GM15510 (cell line): ENCODE data around the gene UBE2J2.
A peak's percentile ranks its signal among the peaks of the same experiment; 100 is the strongest.

Experiments used
- POLR2A ChIP-seq: IDR thresholded peaks from 3 replicates; pipeline ENCODE4 v1.6.1; 2011; ENCODE audit warnings: borderline replicate concordance; ENCODE audit not compliant: insufficient read length; ENCODE audit errors: extremely low read depth

Gene UBE2J2

GRCh38 chr1:1264026-1264425 lies 9.6 kb downstream of the UBE2J2 start:
- TF ChIP-seq POLR2A: no peak

- no peak for TF ChIP-seq POLR2A
Observed at GRCh38 chr1:1262758-1263157, 10.9 kb downstream of the UBE2J2 start.

DNA sequence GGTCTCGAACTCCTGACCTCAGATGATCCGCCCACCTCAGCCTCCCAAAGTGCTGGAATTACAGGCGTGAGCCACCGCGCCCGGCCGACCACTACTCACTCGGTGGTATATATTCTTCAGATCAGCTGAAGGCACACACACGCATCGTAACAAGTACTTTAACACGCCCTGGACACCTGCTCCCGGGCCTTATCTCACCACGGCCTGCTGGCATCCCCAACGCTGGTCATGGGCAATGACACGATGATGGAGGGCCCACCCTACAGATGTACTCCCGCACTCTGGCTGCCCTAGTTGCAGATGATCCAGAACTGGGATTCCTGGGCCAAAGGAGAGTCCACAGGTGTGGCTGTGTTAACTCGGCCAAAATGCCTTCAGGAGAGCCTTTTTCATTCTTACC lies 11.6 kb downstream of the UBE2J2 start:
- TF ChIP-seq POLR2A: no peak

DNA sequence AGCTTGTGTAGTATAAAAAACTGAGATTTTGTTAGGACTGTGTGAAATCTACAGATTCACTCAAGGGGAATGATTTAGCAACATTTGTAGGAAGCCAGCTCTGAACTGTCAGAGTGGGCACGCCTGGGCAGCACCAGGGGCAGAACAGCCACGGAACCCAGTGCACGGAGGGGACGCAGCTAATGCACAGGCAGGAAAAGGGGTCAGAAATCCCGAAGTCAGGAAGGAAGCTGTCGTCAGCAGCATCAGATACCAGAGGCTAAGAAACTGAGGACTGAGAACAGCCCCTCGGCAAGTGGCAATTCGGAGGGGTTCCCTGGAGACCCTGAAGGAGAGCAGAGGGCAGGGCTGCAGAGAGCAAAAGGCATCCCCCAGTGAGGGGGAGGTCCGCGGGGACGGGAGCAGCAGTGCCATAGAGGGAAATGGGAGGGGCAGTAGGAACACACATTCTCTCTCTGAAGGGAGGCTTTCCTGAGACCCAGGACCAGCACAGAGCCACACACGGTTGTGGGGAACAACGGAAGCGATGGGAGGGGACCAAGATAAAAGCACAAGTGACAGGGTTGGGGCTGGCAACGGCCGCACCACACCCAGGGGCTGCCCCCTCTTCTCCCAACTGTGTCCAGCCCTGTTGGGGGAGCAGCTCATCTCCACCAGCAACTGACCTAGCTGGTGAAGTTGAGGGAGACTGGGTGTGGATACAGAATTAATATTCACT lies 12.7 kb downstream of the UBE2J2 start:
- no peak for TF ChIP-seq POLR2A

DNA sequence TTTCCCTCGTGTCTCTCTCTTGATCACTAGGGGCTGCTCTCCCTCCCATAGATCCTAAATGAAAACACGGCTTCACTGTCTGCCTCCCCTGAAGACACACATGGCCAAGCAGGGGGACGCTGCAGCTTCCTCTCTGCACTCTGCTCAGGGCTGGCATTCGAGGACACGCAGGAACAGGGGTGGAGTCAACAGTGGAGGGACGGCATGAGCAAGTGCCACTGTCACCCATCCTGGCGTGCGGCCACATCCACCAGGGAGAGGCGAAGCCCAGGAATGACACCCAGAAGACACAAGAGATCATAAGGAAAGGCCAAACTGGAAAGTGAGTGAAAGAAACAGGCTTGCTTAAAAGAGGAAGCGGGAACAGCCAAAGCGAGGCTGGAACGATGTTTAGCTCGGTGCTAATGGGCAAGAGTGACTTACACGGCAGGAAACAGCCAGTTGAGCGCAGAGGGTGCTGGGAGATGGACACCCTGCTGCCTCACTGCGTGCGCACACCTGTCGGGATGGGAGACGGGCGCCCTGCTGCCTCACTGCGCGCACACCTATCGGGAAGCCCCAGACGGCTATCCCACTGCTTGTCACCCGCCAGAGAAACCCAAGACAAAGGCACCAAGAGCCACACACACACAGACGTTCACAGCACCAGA lies 13.6 kb downstream of the UBE2J2 start:
- TF ChIP-seq POLR2A: no peak

DNA sequence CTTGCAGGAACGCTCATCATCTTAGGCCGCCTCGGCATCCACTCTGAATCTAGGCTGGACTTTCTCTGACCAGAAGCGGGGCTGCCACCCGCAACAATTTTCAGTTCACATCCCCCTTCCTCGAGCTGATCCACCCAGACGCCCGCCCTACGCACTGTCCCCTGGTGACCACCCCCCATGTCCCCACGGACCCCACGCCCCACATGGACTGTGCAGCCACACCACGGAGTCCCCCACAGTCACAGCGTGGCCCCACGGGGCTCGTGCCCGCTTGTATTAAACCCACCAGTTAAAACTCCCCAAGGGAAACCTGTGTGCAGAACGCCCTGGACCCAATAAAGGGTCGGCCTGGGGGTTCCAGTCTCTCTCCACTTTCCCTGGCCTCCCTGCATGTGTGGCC lies 14.1 kb downstream of the UBE2J2 start:
- no peak for TF ChIP-seq POLR2A

- no peak for TF ChIP-seq POLR2A
Observed at GRCh38 chr1:1259119-1259488, 14.6 kb downstream of the UBE2J2 start.

- TF ChIP-seq POLR2A: no peak
Observed at GRCh38 chr1:1256956-1257871, 16.4 kb downstream of the UBE2J2 start.

GRCh38 chr1:1255611-1256010 lies 18.0 kb downstream of the UBE2J2 start:
- TF ChIP-seq POLR2A: no peak

GRCh38 chr1:1255078-1255477 lies 18.6 kb downstream of the UBE2J2 start:
- no peak for TF ChIP-seq POLR2A

- TF ChIP-seq POLR2A: no peak
Observed at GRCh38 chr1:1254667-1254998, 19.0 kb downstream of the UBE2J2 start.

DNA sequence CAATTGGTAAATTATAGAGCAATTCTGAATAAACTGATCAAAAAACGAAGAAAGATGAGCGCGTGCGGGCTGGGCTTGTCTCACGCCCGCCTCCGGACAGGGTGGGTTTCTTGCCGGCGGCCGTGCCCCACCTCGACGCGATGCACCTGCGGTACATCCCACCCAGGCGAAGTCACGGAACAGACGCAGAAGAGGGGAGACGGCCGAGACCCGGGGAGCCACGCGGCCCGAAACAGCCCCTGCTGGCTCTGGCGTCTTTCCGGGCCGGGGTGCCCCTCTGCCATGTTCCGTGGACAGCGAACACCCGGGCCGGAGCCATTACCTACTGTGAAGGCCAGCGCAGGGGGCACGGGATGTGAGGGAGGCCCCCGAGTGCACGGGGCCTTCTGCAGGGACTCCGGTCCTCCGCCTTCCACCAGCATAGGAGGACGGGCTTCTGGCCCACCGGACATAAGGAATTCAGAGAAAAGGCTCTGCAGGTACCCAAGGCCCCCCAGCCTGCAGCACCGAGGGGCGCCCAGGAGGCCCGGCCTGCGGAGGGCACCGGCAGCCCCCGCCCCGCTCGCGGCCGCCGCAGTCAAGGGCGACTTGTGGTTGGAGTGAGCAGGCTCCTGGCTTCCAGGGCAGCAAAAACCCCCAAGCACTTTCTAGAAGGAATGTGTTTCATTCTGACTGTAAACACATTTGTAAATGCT lies 19.5 kb downstream of the UBE2J2 start:
- no peak for TF ChIP-seq POLR2A

GRCh38 chr1:1253314-1253713 lies 20.3 kb downstream of the UBE2J2 start:
- TF ChIP-seq POLR2A: no peak

DNA sequence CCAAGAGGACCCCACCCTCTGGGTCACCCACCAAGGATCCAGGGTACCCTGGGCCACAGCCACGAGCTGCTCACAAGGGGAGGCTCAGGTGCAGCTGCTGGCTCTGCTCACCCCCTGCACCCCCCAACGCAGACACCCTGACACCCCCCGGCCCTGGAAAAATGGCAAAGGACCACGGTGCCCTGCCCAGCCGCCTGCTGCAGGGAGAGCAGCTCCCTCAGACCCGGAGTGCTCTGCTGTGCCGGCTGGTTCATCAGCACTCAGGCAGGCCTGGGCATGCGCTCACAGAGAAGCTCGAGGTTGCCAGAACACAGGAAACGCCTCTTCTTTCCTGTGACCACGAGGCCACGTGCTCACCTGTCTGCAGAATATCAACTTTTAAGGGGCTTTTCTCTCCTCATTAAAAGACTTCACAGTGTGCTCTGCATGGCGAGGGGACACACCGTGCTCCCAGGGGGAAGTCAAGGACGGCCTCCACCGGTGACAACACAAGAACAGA lies 22.8 kb downstream of the UBE2J2 start:
- TF ChIP-seq POLR2A: peak; percentile 56

GRCh38 chr1:1247341-1247913 lies 26.2 kb downstream of the UBE2J2 start:
- TF ChIP-seq POLR2A: no peak

DNA sequence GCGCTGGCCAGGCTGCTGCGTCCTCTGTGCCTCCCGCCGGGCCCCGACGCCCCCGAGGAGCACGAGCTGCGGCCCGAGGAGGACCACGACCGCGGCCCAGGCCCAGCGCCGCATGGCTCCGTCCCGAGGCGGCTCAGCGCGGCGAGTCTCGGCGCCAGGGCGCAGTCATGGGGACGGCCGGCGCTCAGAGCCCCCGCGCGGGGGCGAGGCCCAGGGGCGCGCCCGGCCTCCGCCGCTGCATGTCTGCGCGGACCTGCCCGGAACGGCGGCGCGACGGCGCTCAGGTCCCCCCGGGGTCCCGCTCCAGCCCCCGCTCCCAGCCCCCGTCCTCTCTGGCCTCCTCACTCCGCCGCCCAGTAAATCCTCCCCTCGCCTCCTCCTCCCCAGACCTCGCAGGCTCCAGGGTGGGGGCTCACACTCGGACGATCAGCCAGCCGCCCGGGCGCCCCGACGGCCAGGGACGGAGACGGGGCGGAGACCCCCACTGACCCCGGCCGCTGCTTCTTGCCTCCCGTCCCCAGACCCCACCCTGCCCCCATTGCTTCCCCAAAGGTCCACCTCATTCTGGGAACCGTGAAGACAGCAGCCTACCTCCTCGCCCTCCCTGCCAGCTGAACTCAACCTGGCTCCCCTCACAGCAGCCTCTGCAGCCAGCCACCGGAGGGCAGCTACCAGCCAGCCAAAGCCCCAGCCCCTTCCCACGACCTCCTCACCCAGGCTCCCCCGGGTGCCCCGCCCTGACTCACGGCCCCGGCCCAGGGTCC lies 26.9 kb downstream of the UBE2J2 start, which contains the start of gene C1QTNF12:
Gene C1QTNF12 (minus strand): TSS at position 146 of the 764 bp plus-strand sequence. CDS start 32 bp downstream, at position 114.
- no peak for TF ChIP-seq POLR2A
